HL-60 (cell line): ENCODE measurements around the gene MOGAT1.
A peak's percentile ranks its signal among the peaks of the same experiment; 100 is the strongest.

Source experiments
- DNase-seq, 2 experiments: peaks; one replicate each; pipeline ENCODE4 v3.0.0-alpha.2; 2010 to 2020; ENCODE audit warnings: low read depth in 1 of 2, low spot score in 1 of 2
- H3K27ac ChIP-seq: fragments of 250-450 bp; sonication (Bioruptor Pico); replicated peaks from 2 replicates; pipeline ENCODE4 v1.5.1; 2020; ENCODE audit warnings: mild to moderate bottlenecking, moderate library complexity
- H3K27me3 ChIP-seq: fragments of 250-450 bp; sonication (Bioruptor Pico); 2 replicates; pipeline ENCODE4 v1.5.1; 2021; ENCODE audit warnings: mild to moderate bottlenecking, moderate library complexity; ENCODE audit not compliant: insufficient read depth, poor library complexity, severe bottlenecking
- H3K4me3 ChIP-seq: replicated peaks from 2 replicates; pipeline ENCODE4 v1.5.1; 2011; ENCODE audit warnings: mild to moderate bottlenecking, control low read depth, low read length; ENCODE audit not compliant: insufficient read depth
- CTCF ChIP-seq: IDR thresholded peaks from one replicate; pipeline ENCODE4 v1.5.1; 2011; ENCODE audit warnings: low read length, control low read depth, inconsistent platforms; ENCODE audit not compliant: insufficient read depth
- GABPA ChIP-seq: IDR thresholded peaks from 2 replicates; pipeline ENCODE4 v1.6.1; 2012; ENCODE audit warnings: low read depth
- POLR2AphosphoS5 ChIP-seq: IDR thresholded peaks from 2 replicates; pipeline ENCODE4 v1.6.1; 2012; ENCODE audit warnings: low read depth
- REST ChIP-seq: IDR thresholded peaks from 2 replicates; pipeline ENCODE4 v1.6.1; 2012; ENCODE audit warnings: low read depth; ENCODE audit not compliant: insufficient replicate concordance
- SPI1 ChIP-seq: IDR thresholded peaks from 2 replicates; pipeline ENCODE4 v1.6.1; 2012; ENCODE audit warnings: low read depth, mild to moderate bottlenecking, borderline replicate concordance
- long read RNA-seq: library from polyadenylated mRNA; unstranded; transcript quantifications from one replicate; pipeline ENCODE4 v2.0.0, GENCODE V29; 2020

Gene MOGAT1
- long read RNA-seq, result 0 reads

GRCh38 chr2:222671259-222672067, at the start of gene MOGAT1:
Gene MOGAT1 (plus strand): TSS chr2:222671658. CDS start chr2:222671786, 128 bp downstream.
- Histone ChIP-seq H3K27ac (no peak within 1 kb of the TSS), H3K27me3 (no peaks in the 10 kb centered on the region), H3K4me3 (peak within 1 kb of the TSS; percentile 30)
- DNase-seq, result peak in 1 of 2 experiments; percentile 2
- TF ChIP-seq POLR2AphosphoS5 (no peak), SPI1 (no peak), REST (no peak), CTCF (no peak), GABPA (no peak)

GRCh38 chr2:222621893-222622292, 49.6 kb upstream of the MOGAT1 start:
- Histone ChIP-seq H3K4me3 (no peak overlapping the region), H3K27ac (peak overlapping the region; percentile 78), H3K27me3 (no peaks in the 10 kb centered on the region)
- no peak for DNase-seq
- TF ChIP-seq GABPA (no peak), POLR2AphosphoS5 (no peak), REST (no peak), CTCF (no peak), SPI1 (no peak)

- no peak overlapping the region for H3K4me3 ChIP-seq
- peak in 1 of 2 experiments; percentile 76 for DNase-seq
- H3K27ac ChIP-seq, result peak overlapping the region; percentile 78
- no peaks in the 10 kb centered on the region for H3K27me3 ChIP-seq
- TF ChIP-seq SPI1 (peak; percentile 71; the same call in 1 of the 2 replicates), REST (no peak), POLR2AphosphoS5 (no peak), GABPA (no peak)
These were observed 48.5 kb upstream of the MOGAT1 start for GRCh38 chr2:222622910-222623309.
